Measurements from ENCODE around the gene ZNF157.
A peak's percentile ranks its signal among the peaks of the same experiment; 100 is the strongest.
"Not testable (repeated sequence)": the region's sequence is repeated elsewhere in the genome, so short reads cannot be mapped to it uniquely, and the experiment has no call there.

Gene ZNF157

GRCh38 chrX:47361538-47362511 is 8.6 kb upstream of the ZNF157 start:
- H4K20me1 ChIP-seq (ENCODE audit: insufficient read depth, low read length) = no peaks in the 10 kb centered on the region
- H3K36me3 ChIP-seq (replicated peaks; ENCODE audit: low read depth, low read length) = no peaks in the 10 kb centered on the region
- H3K27ac ChIP-seq (ENCODE audit: low read length) = peak overlapping the region; percentile 60
- H3K27me3 ChIP-seq (ENCODE audit: low read depth, low read length) = no peaks in the 10 kb centered on the region
- H3K4me3 ChIP-seq (ENCODE audit: low read length) = peak overlapping the region; percentile 87
- TF ChIP-seq EZH2phosphoT487 (IDR thresholded peaks at IDR 0.05; ENCODE audit: low read depth) (no peak), CTCF (IDR thresholded peaks at IDR 0.05; ENCODE audit: low read depth, low read length) (peak; percentile 25; the same call in 1 of the 2 replicates)
- H3K9ac ChIP-seq (ENCODE audit: low read length) = no peak overlapping the region
- H3K4me1 ChIP-seq (ENCODE audit: low read length) = peaks cover 11% of the 10 kb centered on the region
- H2AFZ ChIP-seq (ENCODE audit: low read depth, low read length) = peak overlapping the region; percentile 98
- no peaks in the 10 kb centered on the region for H3K79me2 ChIP-seq (ENCODE audit: low read length)
- peak overlapping the region; percentile 94 for H3K4me2 ChIP-seq (ENCODE audit: low read length)
- no peaks in the 10 kb centered on the region for H3K9me3 ChIP-seq (ENCODE audit: insufficient read depth, low read length)

GRCh38 chrX:47366041-47366722 is 4.2 kb upstream of the ZNF157 start:
- no peaks in the 10 kb centered on the region for H3K79me2 ChIP-seq (ENCODE audit: low read length)
- H3K4me2 ChIP-seq (ENCODE audit: low read length) = peak overlapping the region; percentile 61
- H2AFZ ChIP-seq (ENCODE audit: low read depth, low read length) = peak overlapping the region; percentile 97
- no peaks in the 10 kb centered on the region for H3K9me3 ChIP-seq (ENCODE audit: insufficient read depth, low read length)
- no peaks in the 10 kb centered on the region for H3K36me3 ChIP-seq (replicated peaks; ENCODE audit: low read depth, low read length)
- TF ChIP-seq EZH2phosphoT487 (IDR thresholded peaks at IDR 0.05; ENCODE audit: low read depth) (no peak), CTCF (IDR thresholded peaks at IDR 0.05; ENCODE audit: low read depth, low read length) (0 out of 2 replicates have a peak, but pooled peaks have one; percentile 11)
- no peaks in the 10 kb centered on the region for H4K20me1 ChIP-seq (ENCODE audit: insufficient read depth, low read length)
- H3K27ac ChIP-seq (ENCODE audit: low read length) = 0 out of 2 replicates have a peak overlapping the region, but pooled peaks have one; percentile 23
- H3K4me3 ChIP-seq (ENCODE audit: low read length) = peak overlapping the region; percentile 93
- H3K9ac ChIP-seq (ENCODE audit: low read length) = peak overlapping the region; percentile 61; the same call in 1 of the 2 replicates
- peaks cover 12% of the 10 kb centered on the region for H3K4me1 ChIP-seq (ENCODE audit: low read length)
- H3K27me3 ChIP-seq (ENCODE audit: low read depth, low read length) = no peaks in the 10 kb centered on the region

GRCh38 chrX:47373198-47373597 is 2.8 kb downstream of the ZNF157 start:
- H3K36me3 ChIP-seq (replicated peaks; ENCODE audit: low read depth, low read length) = no peaks in the 10 kb centered on the region
- H3K9me3 ChIP-seq (ENCODE audit: insufficient read depth, low read length) = no peaks in the 10 kb centered on the region
- no peak overlapping the region for H3K4me3 ChIP-seq (ENCODE audit: low read length)
- no peak overlapping the region for H3K27ac ChIP-seq (ENCODE audit: low read length)
- no peaks in the 10 kb centered on the region for H3K4me1 ChIP-seq (ENCODE audit: low read length)
- no peaks in the 10 kb centered on the region for H3K79me2 ChIP-seq (ENCODE audit: low read length)
- TF ChIP-seq CTCF (IDR thresholded peaks at IDR 0.05; ENCODE audit: low read depth, low read length) = no peak
- TF ChIP-seq EZH2phosphoT487 (IDR thresholded peaks at IDR 0.05; ENCODE audit: low read depth) = no peak
- H2AFZ ChIP-seq (ENCODE audit: low read depth, low read length) = no peak overlapping the region
- no peaks in the 10 kb centered on the region for H3K27me3 ChIP-seq (ENCODE audit: low read depth, low read length)
- H3K9ac ChIP-seq (ENCODE audit: low read length) = no peak overlapping the region
- H4K20me1 ChIP-seq (ENCODE audit: insufficient read depth, low read length) = no peaks in the 10 kb centered on the region
- H3K4me2 ChIP-seq (ENCODE audit: low read length) = no peak overlapping the region

GRCh38 chrX:47380268-47380667 is 9.9 kb downstream of the ZNF157 start:
- TF ChIP-seq CTCF (IDR thresholded peaks at IDR 0.05; ENCODE audit: low read depth, low read length) (no peak), EZH2phosphoT487 (IDR thresholded peaks at IDR 0.05; ENCODE audit: low read depth) (no peak)
- Histone ChIP-seq H2AFZ (ENCODE audit: low read depth, low read length) (no peak overlapping the region), H3K4me3 (ENCODE audit: low read length) (no peak overlapping the region), H3K4me2 (ENCODE audit: low read length) (no peak overlapping the region), H3K27ac (ENCODE audit: low read length) (no peak overlapping the region), H3K9me3 (ENCODE audit: insufficient read depth, low read length) (no peaks in the 10 kb centered on the region), H3K36me3 (replicated peaks; ENCODE audit: low read depth, low read length) (no peaks in the 10 kb centered on the region), H3K27me3 (ENCODE audit: low read depth, low read length) (no peaks in the 10 kb centered on the region), H4K20me1 (ENCODE audit: insufficient read depth, low read length) (no peaks in the 10 kb centered on the region), H3K4me1 (ENCODE audit: low read length) (no peaks in the 10 kb centered on the region), H3K9ac (ENCODE audit: low read length) (no peak overlapping the region), H3K79me2 (ENCODE audit: low read length) (no peaks in the 10 kb centered on the region)

- not testable (repeated sequence) for H3K4me2 ChIP-seq (ENCODE audit: low read length); H2AFZ ChIP-seq (ENCODE audit: low read depth, low read length); H3K4me1 ChIP-seq (ENCODE audit: low read length); H3K4me3 ChIP-seq (ENCODE audit: low read length); H3K79me2 ChIP-seq (ENCODE audit: low read length); H3K36me3 ChIP-seq (replicated peaks; ENCODE audit: low read depth, low read length); H3K27me3 ChIP-seq (ENCODE audit: low read depth, low read length); H3K9ac ChIP-seq (ENCODE audit: low read length); H3K27ac ChIP-seq (ENCODE audit: low read length); H4K20me1 ChIP-seq (ENCODE audit: insufficient read depth, low read length); H3K9me3 ChIP-seq (ENCODE audit: insufficient read depth, low read length)
Observed at GRCh38 chrX:47380837-47381236, 10.5 kb downstream of the ZNF157 start.

Data from OCI-LY3 (cell line).